ENCODE results near the gene KIR2DL3. TPM values are rescaled to one million over a fixed set of nuclear protein-coding genes. Genes with fewer than 3 reads are reported as not detected.
"Not testable (repeated sequence)": the region's sequence is repeated elsewhere in the genome, so short reads cannot be mapped to it uniquely, and the experiment has no call there.

The KIR2DL3 gene
- total RNA-seq, 1 donor from 2014 or later, result not detected

GRCh38 chr19:54739587-54740497 is 1.5 kb downstream of the KIR2DL3 start:
- no peak for DNase-seq (ENCODE audit: extremely low read depth, low read depth, low spot score)

DNA sequence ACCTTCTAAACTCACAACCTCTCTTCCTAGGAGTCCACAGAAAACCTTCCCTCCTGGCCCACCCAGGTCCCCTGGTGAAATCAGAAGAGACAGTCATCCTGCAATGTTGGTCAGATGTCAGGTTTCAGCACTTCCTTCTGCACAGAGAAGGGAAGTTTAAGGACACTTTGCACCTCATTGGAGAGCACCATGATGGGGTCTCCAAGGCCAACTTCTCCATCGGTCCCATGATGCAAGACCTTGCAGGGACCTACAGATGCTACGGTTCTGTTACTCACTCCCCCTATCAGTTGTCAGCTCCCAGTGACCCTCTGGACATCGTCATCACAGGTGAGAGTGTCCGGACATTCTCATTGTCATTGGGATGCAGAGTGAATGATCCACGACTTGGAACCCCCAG is 3.6 kb downstream of the KIR2DL3 start:
- DNase-seq (ENCODE audit: extremely low read depth, low read depth, low spot score), result not testable (repeated sequence)

GRCh38 chr19:54744080-54744479 is 5.8 kb downstream of the KIR2DL3 start:
- not testable (repeated sequence) for DNase-seq (ENCODE audit: extremely low read depth, low read depth, low spot score)

GRCh38 chr19:54747614-54748322 is 9.5 kb downstream of the KIR2DL3 start:
- DNase-seq (ENCODE audit: extremely low read depth, low read depth, low spot score), result not testable (repeated sequence)

DNA sequence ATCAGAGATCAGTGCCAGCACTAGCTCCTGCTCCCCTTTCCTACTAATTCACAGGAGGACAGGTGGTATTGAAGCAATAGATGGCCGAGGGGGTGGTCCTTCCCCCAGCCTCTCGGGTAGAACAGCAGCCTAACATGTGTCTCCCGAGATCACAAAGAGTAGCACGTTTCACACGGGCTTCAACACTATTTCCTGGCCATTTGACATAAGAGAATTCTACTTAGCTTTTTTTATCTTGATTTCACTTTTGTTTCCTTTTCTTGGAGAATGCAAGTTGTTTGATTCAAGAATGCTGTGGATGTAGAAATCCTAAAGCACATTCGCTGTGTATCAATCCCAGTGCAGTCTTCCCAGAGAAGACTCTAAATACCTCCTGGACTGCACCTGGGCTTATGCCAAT is 12.0 kb downstream of the KIR2DL3 start:
- not testable (repeated sequence) for DNase-seq (ENCODE audit: extremely low read depth, low read depth, low spot score)

DNA sequence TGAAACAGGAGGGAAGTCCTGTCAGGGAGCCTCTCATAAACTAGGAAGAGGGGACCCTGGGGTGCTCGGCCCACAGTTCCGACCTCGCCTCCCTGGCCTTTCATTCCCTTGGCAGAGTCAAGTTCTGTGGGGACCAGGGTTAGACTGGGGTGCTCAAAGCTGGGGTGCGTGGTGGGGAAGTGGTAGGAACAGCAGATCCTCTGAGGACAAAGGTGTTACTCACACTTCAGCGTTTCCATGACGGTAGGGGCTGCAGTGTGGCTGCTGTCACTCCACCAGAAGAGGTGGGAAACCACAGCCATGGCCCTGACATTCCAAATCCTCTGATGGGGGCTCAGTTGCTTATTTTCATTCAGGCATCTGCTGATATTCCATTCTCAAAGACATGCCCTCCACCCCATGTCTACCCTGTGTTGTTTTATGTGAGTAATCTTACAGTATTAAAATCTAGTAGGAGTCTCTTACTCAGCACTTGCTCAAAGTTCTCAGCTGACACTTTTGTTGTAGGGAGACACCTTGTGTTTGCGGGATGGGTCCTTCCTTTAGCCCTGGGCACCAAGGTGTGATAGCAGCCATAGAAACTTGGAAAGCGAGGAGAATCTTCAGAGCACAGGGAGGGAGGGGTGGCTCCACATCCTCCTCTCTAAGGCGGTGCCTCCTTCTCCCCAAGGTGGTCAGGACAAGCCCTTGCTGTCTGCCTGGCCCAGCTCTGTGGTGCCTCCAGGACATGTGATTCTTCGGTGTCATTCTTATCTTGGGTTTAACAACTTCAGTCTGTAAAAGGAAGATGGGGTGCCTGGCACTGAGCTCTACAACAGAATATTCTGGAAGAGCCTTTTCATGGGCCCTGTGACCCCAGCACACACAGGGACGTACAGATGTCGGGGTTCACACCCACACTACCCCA is 18.1 kb downstream of the KIR2DL3 start:
- not testable (repeated sequence) for DNase-seq (ENCODE audit: extremely low read depth, low read depth, low spot score)

GRCh38 chr19:54758577-54758976 is 20.3 kb downstream of the KIR2DL3 start:
- not testable (repeated sequence) for DNase-seq (ENCODE audit: extremely low read depth, low read depth, low spot score)

GRCh38 chr19:54764219-54764618 is 25.9 kb downstream of the KIR2DL3 start:
- DNase-seq (ENCODE audit: extremely low read depth, low read depth, low spot score), result not testable (repeated sequence)

DNA sequence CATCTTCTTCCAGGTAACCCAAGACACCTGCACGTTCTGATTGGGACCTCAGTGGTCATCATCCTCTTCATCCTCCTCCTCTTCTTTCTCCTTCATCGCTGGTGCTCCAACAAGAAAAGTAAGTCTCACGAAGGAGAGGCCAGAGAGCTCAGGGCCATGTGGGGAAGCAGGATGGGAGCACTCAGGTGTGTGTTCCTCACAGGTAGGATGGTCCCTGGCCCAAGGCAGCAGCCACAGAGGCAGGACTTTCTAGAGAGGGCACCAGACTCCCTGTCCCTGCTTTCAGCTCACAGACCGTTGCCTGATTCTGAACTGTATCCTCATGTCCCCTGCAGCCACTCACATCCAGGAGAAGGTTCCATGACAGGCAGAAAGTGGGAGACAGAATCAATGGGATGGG is 28.2 kb downstream of the KIR2DL3 start:
- not testable (repeated sequence) for DNase-seq (ENCODE audit: extremely low read depth, low read depth, low spot score)

- not testable (repeated sequence) for DNase-seq (ENCODE audit: extremely low read depth, low read depth, low spot score)
Measured at GRCh38 chr19:54769646-54770045, 31.3 kb downstream of the KIR2DL3 start, which contains the start of gene KIR2DL1. TSS of gene KIR2DL1 (plus strand) at chr19:54769793. CDS start at chr19:54769851, 58 bp downstream.

- DNase-seq (ENCODE audit: extremely low read depth, low read depth, low spot score), result not testable (repeated sequence)
Measured at GRCh38 chr19:54770511-54770910, 32.2 kb downstream of the KIR2DL3 start.

GRCh38 chr19:54771018-54771960 is 33.0 kb downstream of the KIR2DL3 start:
- not testable (repeated sequence) for DNase-seq (ENCODE audit: extremely low read depth, low read depth, low spot score)

DNA sequence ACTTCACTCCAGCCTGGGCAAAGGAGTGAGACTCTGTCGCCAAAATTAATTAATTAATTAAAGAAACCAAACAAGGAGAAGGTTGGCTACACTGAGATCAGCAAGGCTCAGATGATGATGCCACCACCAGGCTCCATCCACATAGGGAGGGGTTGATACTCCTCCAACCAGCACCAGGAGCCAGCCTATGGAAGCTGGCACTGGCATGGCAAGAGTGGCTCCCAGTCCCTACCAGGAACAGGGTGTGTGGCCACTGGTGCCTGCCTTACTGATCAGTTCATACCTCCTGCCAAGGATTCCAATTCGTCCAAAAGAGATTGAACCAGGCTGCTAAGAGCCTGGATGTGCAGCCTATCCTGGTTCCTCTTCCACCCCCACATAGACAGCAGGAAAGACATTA is 34.4 kb downstream of the KIR2DL3 start:
- DNase-seq (ENCODE audit: extremely low read depth, low read depth, low spot score), result not testable (repeated sequence)

DNA sequence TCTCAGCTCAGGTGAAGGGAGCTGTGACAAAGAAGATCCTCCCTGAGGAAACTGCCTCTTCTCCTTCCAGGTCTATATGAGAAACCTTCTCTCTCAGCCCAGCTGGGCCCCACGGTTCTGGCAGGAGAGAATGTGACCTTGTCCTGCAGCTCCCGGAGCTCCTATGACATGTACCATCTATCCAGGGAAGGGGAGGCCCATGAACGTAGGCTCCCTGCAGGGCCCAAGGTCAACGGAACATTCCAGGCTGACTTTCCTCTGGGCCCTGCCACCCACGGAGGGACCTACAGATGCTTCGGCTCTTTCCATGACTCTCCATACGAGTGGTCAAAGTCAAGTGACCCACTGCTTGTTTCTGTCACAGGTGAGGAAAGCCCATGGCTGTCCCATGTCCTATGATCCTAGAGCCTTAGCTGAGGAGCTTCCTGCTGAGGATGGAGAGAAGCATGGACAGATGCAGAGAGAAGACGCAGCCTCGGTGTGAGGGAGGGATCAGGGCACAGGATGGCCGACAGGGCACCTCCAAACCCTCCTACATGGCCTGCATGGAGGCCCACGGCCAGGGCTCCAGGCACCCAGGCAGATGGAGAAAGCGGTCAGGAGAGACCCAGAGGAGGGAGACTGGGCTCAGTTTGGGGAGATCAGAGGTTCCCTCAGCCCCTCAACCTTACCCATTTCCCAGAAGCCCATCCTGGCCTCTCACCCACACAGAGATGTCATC is 36.9 kb downstream of the KIR2DL3 start:
- DNase-seq (ENCODE audit: extremely low read depth, low read depth, low spot score), result not testable (repeated sequence)

- not testable (repeated sequence) for DNase-seq (ENCODE audit: extremely low read depth, low read depth, low spot score)
Measured at GRCh38 chr19:54775830-54776229, 37.5 kb downstream of the KIR2DL3 start.

DNA sequence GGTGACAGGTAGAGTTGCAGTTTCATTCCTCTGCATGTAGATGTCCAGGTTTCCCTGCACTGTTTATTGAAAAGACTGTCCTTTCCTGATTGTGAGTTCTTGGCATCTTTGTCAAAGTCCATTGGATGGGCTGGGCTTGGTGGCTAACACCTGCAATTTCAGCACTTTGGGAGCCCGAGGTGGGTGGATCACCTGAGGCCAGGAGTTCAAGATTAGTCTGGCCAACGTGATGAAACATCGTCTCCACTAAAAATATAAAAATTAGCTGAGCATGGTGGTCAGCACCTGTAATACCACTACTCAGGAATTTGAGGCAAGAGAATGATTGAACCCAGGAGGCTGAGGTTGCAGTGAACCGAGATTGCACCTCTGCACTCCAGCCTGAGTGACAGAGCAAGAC is 39.5 kb downstream of the KIR2DL3 start:
- DNase-seq (ENCODE audit: extremely low read depth, low read depth, low spot score), result not testable (repeated sequence)

- not testable (repeated sequence) for DNase-seq (ENCODE audit: extremely low read depth, low read depth, low spot score)
Measured at GRCh38 chr19:54778896-54779295, 40.6 kb downstream of the KIR2DL3 start.

GRCh38 chr19:54782916-54783315 is 44.6 kb downstream of the KIR2DL3 start:
- not testable (repeated sequence) for DNase-seq (ENCODE audit: extremely low read depth, low read depth, low spot score)

Measured in glomerular endothelial cell (primary cell).